OCI-LY7 (cell line): ENCODE data around the gene IFRD2.

Source experiments
- EZH2phosphoT487 ChIP-seq: fragments of 200-600 bp; sonication (generic); IDR thresholded peaks from 2 replicates; pipeline ENCODE4 v1.6.1; 2018; ENCODE audit warnings: low read depth, borderline replicate concordance, mild to moderate bottlenecking, mixed run types, antibody characterized with exemption, low read length, moderate library complexity, mixed read lengths
- TF ChIP-seq, protein P1 (sequence below): fragments of 200-600 bp; sonication (generic); conservative IDR thresholded peaks from 2 replicates; pipeline ENCODE4 v1.5.1; 2014; ENCODE audit warnings: mild to moderate bottlenecking, antibody characterized with exemption, low read length, moderate library complexity, mixed read lengths

DNA sequence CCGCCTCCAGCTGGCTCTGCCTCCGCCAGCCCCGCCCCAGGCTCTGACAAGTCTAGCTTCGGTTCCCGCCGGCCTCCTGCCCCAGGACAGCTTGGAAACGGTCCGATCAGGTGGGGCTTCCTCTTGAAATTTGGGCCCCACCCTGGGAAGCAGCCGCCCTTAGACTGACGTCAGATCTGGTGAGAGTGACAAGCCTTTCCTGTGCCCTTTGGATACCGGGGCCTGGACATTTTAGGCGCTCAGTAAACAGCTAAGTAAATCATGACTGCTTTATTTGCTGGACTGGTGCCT lies 7.4 kb upstream of the IFRD2 start:
- TF ChIP-seq, protein P1, sequence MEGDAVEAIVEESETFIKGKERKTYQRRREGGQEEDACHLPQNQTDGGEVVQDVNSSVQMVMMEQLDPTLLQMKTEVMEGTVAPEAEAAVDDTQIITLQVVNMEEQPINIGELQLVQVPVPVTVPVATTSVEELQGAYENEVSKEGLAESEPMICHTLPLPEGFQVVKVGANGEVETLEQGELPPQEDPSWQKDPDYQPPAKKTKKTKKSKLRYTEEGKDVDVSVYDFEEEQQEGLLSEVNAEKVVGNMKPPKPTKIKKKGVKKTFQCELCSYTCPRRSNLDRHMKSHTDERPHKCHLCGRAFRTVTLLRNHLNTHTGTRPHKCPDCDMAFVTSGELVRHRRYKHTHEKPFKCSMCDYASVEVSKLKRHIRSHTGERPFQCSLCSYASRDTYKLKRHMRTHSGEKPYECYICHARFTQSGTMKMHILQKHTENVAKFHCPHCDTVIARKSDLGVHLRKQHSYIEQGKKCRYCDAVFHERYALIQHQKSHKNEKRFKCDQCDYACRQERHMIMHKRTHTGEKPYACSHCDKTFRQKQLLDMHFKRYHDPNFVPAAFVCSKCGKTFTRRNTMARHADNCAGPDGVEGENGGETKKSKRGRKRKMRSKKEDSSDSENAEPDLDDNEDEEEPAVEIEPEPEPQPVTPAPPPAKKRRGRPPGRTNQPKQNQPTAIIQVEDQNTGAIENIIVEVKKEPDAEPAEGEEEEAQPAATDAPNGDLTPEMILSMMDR: no peak
- no peak for TF ChIP-seq EZH2phosphoT487
